Sigmoid colon (tissue), 4 donors: ENCODE measurements around the gene PCOLCE2.

Experiments used
- POLR2A ChIP-seq, 2 donors: fragments of 450-650 bp; IDR thresholded peaks; one replicate each; pipeline ENCODE4 v1.6.1; 2016; ENCODE audit warnings: antibody characterized with exemption in 2 of 2, mild to moderate bottlenecking in 2 of 2, moderate library complexity in 2 of 2
- POLR2AphosphoS5 ChIP-seq, 4 donors: sonication (generic); formaldehyde crosslinking; IDR thresholded peaks; one replicate each; pipeline ENCODE4 v1.6.1; 2017; ENCODE audit warnings: antibody characterized with exemption in 4 of 4
- TF ChIP-seq, protein P1 (sequence below), 4 experiments: fragments of 450-650 bp in 3 of 4; fragments of 200-600 bp in 1 of 4; IDR thresholded peaks; one replicate each; pipeline ENCODE4 v1.5.1; 2016 to 2019; ENCODE audit warnings: antibody characterized with exemption in 4 of 4, mild to moderate bottlenecking in 3 of 4, moderate library complexity in 2 of 4

DNA sequence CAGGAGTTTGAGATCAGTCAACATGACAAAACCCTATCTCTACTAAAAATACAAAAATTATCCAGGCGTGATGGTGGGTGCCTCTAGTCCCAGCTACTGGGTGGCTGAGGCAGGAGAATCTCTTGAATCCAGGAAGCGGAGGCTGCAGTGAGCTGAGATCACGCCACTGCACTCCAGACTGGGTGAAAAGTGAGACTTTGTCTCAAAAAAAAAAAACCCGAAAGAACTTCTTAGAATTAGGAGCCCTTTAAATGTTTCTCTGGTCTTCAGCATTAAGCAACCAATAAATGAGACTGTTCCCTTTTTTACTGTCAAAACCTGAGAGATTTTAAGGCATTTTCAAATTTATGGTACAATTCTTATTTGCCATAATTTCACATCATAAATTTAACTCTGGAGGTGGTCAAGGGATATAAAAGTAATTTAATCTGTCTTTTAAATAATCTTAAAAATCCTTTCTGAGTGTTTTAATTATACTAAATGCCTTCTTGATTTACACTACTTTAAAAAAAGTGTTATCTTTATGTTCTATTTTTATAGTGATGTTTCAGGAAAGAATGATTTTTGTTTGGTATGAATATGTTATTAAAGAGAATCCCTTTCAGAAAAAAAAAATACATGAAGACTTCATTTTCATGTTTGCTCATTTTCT, 10.1 kb downstream of the PCOLCE2 start:
- TF ChIP-seq, protein P1, sequence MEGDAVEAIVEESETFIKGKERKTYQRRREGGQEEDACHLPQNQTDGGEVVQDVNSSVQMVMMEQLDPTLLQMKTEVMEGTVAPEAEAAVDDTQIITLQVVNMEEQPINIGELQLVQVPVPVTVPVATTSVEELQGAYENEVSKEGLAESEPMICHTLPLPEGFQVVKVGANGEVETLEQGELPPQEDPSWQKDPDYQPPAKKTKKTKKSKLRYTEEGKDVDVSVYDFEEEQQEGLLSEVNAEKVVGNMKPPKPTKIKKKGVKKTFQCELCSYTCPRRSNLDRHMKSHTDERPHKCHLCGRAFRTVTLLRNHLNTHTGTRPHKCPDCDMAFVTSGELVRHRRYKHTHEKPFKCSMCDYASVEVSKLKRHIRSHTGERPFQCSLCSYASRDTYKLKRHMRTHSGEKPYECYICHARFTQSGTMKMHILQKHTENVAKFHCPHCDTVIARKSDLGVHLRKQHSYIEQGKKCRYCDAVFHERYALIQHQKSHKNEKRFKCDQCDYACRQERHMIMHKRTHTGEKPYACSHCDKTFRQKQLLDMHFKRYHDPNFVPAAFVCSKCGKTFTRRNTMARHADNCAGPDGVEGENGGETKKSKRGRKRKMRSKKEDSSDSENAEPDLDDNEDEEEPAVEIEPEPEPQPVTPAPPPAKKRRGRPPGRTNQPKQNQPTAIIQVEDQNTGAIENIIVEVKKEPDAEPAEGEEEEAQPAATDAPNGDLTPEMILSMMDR (IDR thresholded peaks at IDR 0.05), result no peak
- TF ChIP-seq POLR2A (IDR thresholded peaks at IDR 0.05), result no peak
- TF ChIP-seq POLR2AphosphoS5 (IDR thresholded peaks at IDR 0.05), result no peak
